K562 (cell line): Measurements from ENCODE around the gene CYBB. TPM values are rescaled to one million over a fixed set of nuclear protein-coding genes. Genes with fewer than 3 reads are reported as not detected.

ENCODE experiments used
- BRF2 ChIP-seq: IDR thresholded peaks from 3 replicates; pipeline ENCODE4 v1.6.1; 2011; ENCODE audit warnings: borderline replicate concordance, mild to moderate bottlenecking; ENCODE audit not compliant: insufficient read length, insufficient read depth
- CBFA2T3 ChIP-seq: fragments of 450-650 bp; IDR thresholded peaks from 2 replicates; pipeline ENCODE4 v1.6.1; 2017
- E2F1 ChIP-seq: sonication (generic); formaldehyde crosslinking; IDR thresholded peaks from 2 replicates; pipeline ENCODE4 v1.8.1; 2023; ENCODE audit warnings: mild to moderate bottlenecking, missing genetic modification reagents, moderate library complexity
- L3MBTL2 ChIP-seq: fragments of 450-650 bp; IDR thresholded peaks from 2 replicates; pipeline ENCODE4 v1.6.1; 2016; ENCODE audit warnings: mild to moderate bottlenecking, moderate library complexity
- NELFE ChIP-seq: IDR thresholded peaks from 2 replicates; pipeline ENCODE4 v1.6.1; 2011; ENCODE audit warnings: mild to moderate bottlenecking; ENCODE audit not compliant: insufficient read depth, insufficient read length
- NUFIP1 ChIP-seq: fragments of 450-650 bp; IDR thresholded peaks from 2 replicates; pipeline ENCODE4 v1.6.1; 2018; ENCODE audit not compliant: partially characterized antibody
- PTRF ChIP-seq: fragments of 450-650 bp; IDR thresholded peaks from 2 replicates; pipeline ENCODE4 v1.6.1; 2016; ENCODE audit warnings: mild to moderate bottlenecking, missing genetic modification characterization, missing compliant biosample characterization
- PURB ChIP-seq: sonication (generic); formaldehyde crosslinking; IDR thresholded peaks from 2 replicates; pipeline ENCODE4 v1.9.0; 2021; ENCODE audit warnings: low read depth, mild to moderate bottlenecking, missing genetic modification reagents
- PYGO2 ChIP-seq: fragments of 450-650 bp; IDR thresholded peaks from 2 replicates; pipeline ENCODE4 v1.6.1; 2016; ENCODE audit warnings: mild to moderate bottlenecking, missing genetic modification characterization, moderate library complexity, missing compliant biosample characterization
- RAD21 ChIP-seq, 2 experiments: fragments of 250-450 bp in 1 of 2; fragments of 450-650 bp in 1 of 2; sonication (Bioruptor Pico) in 1 of 2; formaldehyde crosslinking in 1 of 2; IDR thresholded peaks in 1 of 2; conservative IDR thresholded peaks in 1 of 2; 2 replicates each; pipeline versions ENCODE4 v1.4.0 to v1.8.0; 2020 to 2022; ENCODE audit warnings: mild to moderate bottlenecking in 2 of 2, moderate library complexity in 1 of 2
- RBBP5 ChIP-seq: fragments of 200-600 bp; sonication (generic); IDR thresholded peaks from 2 replicates; pipeline ENCODE4 v1.6.1; 2012; ENCODE audit warnings: borderline replicate concordance, mild to moderate bottlenecking, low read length, control low read depth, inconsistent platforms; ENCODE audit not compliant: insufficient read depth, poor library complexity, severe bottlenecking
- RHOXF2B ChIP-seq: fragments of 250-450 bp; sonication (Bioruptor Pico); conservative IDR thresholded peaks from 2 replicates; pipeline ENCODE4 v1.5.1; 2021
- SAP30 ChIP-seq: fragments of 200-600 bp; sonication (generic); IDR thresholded peaks from 2 replicates; pipeline ENCODE4 v1.6.1; 2012; ENCODE audit warnings: borderline replicate concordance, low read depth, mild to moderate bottlenecking, moderate library complexity, low read length, control low read depth, inconsistent platforms; ENCODE audit not compliant: insufficient read depth, poor library complexity, severe bottlenecking
- SMAD1 ChIP-seq: fragments of 150-350 bp; IDR thresholded peaks from 2 replicates; pipeline ENCODE4 v1.6.1; 2014; ENCODE audit warnings: low read length, low read depth; ENCODE audit not compliant: partially characterized antibody
- STAT5A ChIP-seq: IDR thresholded peaks from 2 replicates; pipeline ENCODE4 v1.6.1; 2012; ENCODE audit warnings: low read length, inconsistent platforms, borderline replicate concordance
- THRAP3 ChIP-seq: fragments of 450-650 bp; IDR thresholded peaks from 2 replicates; pipeline ENCODE4 v1.6.1; 2016; ENCODE audit warnings: mild to moderate bottlenecking, inconsistent platforms, borderline replicate concordance
- TRIM24 ChIP-seq, 2 experiments: fragments of 450-650 bp; IDR thresholded peaks; 2 replicates each; pipeline ENCODE4 v1.6.1; 2016
- ZFX ChIP-seq: sonication (generic); formaldehyde crosslinking; IDR thresholded peaks from 2 replicates; pipeline ENCODE4 v1.8.0; 2022; ENCODE audit warnings: mild to moderate bottlenecking, missing genetic modification reagents, moderate library complexity
- ZNF175 ChIP-seq: fragments of 200-800 bp; sonication (Bioruptor generic); IDR thresholded peaks from 2 replicates; pipeline ENCODE4 v1.6.1; 2016; ENCODE audit warnings: low read depth, mild to moderate bottlenecking, missing genetic modification characterization, missing compliant biosample characterization
- ZNF79 ChIP-seq: fragments of 250-450 bp; sonication (Bioruptor Pico); IDR thresholded peaks from 2 replicates; pipeline ENCODE4 v1.4.0; 2020; ENCODE audit warnings: low read depth, mild to moderate bottlenecking, moderate library complexity
- polyA plus RNA-seq, 8 experiments: library from polyadenylated mRNA; depleted of rRNA in 4 of 8; stranded (reverse) in 5 of 8; unstranded in 3 of 8; fragments of >200 nt; fragmentation: Nextera tagmentation in 2 of 8; fragmentation: Illumina TruSeq in 1 of 8; extraction: Ambion mirVana in 2 of 8; extraction: Trizol in 1 of 8; gene quantifications; 2 replicates each; pipeline versions ENCODE4 v1.2.1 to v1.2.3, GENCODE V29; 2011 to 2014; ENCODE audit warnings: inconsistent platforms in 1 of 8, missing spikeins in 1 of 8
- total RNA-seq, 7 experiments: library from RNA; depleted of rRNA in 6 of 7; stranded (reverse); fragments of >200 nt in 6 of 7; fragmentation: Illumina TruSeq in 2 of 7; extraction: Trizol in 2 of 7; gene quantifications; 2 replicates each; pipeline versions ENCODE4 v1.2.1 to v1.2.3, GENCODE V29; 2011 to 2021; ENCODE audit warnings: low replicate concordance in 1 of 7
- TF ChIP-seq, protein P1 (sequence below): fragments of 450-650 bp; IDR thresholded peaks from 2 replicates; pipeline ENCODE4 v1.6.1; 2017; ENCODE audit warnings: antibody characterized with exemption
- TF ChIP-seq, protein P2 (sequence below): fragments of 450-650 bp; formaldehyde crosslinking; IDR thresholded peaks from 2 replicates; pipeline ENCODE4 v1.4.0; 2020; ENCODE audit warnings: mild to moderate bottlenecking, mixed read lengths

Gene CYBB
- total and polyA plus RNA-seq, 9 of the 15 experiments (the other 6 are each of a cell fraction or from before 2014, with no cell fraction given) = 0.25 to 1.3 (median 0.74) TPM

DNA sequence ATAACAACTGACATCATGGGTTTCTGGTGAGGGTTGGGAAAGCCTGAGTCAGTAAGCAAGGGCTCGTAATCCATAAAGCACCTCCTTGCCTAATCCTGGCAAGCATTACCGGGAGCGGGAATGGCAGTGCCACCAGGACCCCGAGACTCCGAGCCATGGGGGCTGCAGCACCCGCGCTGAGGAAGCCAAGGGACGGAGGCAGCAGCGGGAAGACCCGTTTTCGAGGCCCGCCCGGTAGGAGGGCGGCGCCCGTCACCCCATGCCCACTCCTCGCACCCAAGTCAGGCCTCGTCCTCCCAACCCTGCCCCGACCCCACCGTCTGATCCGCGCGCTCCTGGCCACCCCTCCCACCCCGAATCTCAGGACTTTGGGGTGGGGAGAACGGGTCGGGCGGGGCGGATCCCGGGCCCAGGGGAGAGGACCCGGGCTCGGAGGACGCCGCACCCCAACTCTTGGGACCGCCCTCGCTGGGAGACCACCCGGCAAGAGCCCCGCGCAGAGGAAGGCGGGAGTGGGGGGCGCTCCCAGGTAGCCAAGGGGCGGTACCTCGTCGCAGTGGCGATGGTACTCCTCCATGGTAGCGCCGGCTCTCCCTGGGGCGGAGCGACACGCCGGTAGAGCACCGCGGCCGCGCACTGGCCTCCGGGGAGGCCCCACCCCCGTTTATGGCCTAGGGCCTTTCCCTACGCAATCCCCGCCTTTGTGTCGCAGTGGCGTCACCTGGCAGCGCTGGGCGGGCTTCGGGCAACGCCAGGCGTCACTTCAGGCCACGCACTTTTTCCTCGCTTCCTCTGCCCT, 67.3 kb downstream of the CYBB start, which contains the start of gene DYNLT3 (continued):
- no peak for TF ChIP-seq CBFA2T3
- TF ChIP-seq ZNF79 (CRISPR knock-in tag) = no peak
- TF ChIP-seq THRAP3 = no peak
- TF ChIP-seq TRIM24 (IDR thresholded peaks at IDR 0.05) = no peak
- TF ChIP-seq SMAD1 = no peak
- no peak for TF ChIP-seq RAD21 (CRISPR knock-in tag; conservative IDR thresholded peaks at IDR 0.05 in 1 of 2, IDR thresholded peaks at IDR 0.05 in 1 of 2)
- TF ChIP-seq PYGO2 (tag) = no peak
- no peak for TF ChIP-seq RHOXF2B
- no peak for TF ChIP-seq ZNF175
- TF ChIP-seq NELFE = no peak
- no peak for TF ChIP-seq BRF2
- no peak for TF ChIP-seq SAP30
- TF ChIP-seq, protein P1, sequence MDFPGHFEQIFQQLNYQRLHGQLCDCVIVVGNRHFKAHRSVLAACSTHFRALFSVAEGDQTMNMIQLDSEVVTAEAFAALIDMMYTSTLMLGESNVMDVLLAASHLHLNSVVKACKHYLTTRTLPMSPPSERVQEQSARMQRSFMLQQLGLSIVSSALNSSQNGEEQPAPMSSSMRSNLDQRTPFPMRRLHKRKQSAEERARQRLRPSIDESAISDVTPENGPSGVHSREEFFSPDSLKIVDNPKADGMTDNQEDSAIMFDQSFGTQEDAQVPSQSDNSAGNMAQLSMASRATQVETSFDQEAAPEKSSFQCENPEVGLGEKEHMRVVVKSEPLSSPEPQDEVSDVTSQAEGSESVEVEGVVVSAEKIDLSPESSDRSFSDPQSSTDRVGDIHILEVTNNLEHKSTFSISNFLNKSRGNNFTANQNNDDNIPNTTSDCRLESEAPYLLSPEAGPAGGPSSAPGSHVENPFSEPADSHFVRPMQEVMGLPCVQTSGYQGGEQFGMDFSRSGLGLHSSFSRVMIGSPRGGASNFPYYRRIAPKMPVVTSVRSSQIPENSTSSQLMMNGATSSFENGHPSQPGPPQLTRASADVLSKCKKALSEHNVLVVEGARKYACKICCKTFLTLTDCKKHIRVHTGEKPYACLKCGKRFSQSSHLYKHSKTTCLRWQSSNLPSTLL = no peak
- TF ChIP-seq RBBP5 = peak; percentile 42
- TF ChIP-seq, protein P2, sequence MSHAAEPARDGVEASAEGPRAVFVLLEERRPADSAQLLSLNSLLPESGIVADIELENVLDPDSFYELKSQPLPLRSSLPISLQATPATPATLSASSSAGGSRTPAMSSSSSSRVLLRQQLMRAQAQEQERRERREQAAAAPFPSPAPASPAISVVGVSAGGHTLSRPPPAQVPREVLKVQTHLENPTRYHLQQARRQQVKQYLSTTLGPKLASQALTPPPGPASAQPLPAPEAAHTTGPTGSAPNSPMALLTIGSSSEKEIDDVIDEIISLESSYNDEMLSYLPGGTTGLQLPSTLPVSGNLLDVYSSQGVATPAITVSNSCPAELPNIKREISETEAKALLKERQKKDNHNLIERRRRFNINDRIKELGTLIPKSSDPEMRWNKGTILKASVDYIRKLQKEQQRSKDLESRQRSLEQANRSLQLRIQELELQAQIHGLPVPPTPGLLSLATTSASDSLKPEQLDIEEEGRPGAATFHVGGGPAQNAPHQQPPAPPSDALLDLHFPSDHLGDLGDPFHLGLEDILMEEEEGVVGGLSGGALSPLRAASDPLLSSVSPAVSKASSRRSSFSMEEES (CRISPR knock-in tag) = no peak
- no peak for TF ChIP-seq PURB (CRISPR knock-in tag)
- no peak for TF ChIP-seq STAT5A
- no peak for TF ChIP-seq E2F1 (CRISPR knock-in tag)
- TF ChIP-seq NUFIP1 = no peak
- no peak for TF ChIP-seq PTRF (tag)
- peak; percentile 76 for TF ChIP-seq L3MBTL2
- TF ChIP-seq ZFX (CRISPR knock-in tag) = peak; percentile 88
